A673 (cell line): ENCODE results near the gene GBP1. TPM values are rescaled to one million over a fixed set of nuclear protein-coding genes. Genes with fewer than 3 reads are reported as not detected.

Source experiments
- Bru-seq: library from RNA; stranded (reverse); fragments of 400-500 nt; gene quantifications from one replicate; lab custom pipeline; 2021; lab: Mats Ljungman, UMichigan
- BruChase-seq, 2 experiments: library from RNA; stranded (reverse); fragments of 400-500 nt; gene quantifications; one replicate each; lab custom pipeline; 2021; lab: Mats Ljungman, UMichigan
- BruUV-seq: library from RNA; stranded (reverse); fragments of 400-500 nt; replicated peaks from 2 replicates; lab custom pipeline; 2021; lab: Mats Ljungman, UMichigan
- CTCF ChIA-PET: fragments of 300-600 bp; sonication (Branson Sonifier 250); formaldehyde crosslinking; loops from one replicate; lab custom pipeline; 2022; ENCODE audit warnings: antibody characterized with exemption; lab: Charles Lee
- POLR2A ChIA-PET: fragments of 300-600 bp; sonication (Branson Sonifier 250); formaldehyde crosslinking; loops from one replicate; lab custom pipeline; 2022; ENCODE audit warnings: antibody characterized with exemption; ENCODE audit not compliant: low non-redundant PET; lab: Charles Lee
- DNase-seq: peaks from one replicate; pipeline ENCODE4 v3.0.0-alpha.2; 2015; ENCODE audit warnings: low spot score
- H3K27ac ChIP-seq: fragments of 200-600 bp; sonication (generic); 2 replicates; pipeline ENCODE4 v1.5.1; 2016; ENCODE audit warnings: mixed run types, low read depth, mild to moderate bottlenecking, mixed read lengths, antibody characterized with exemption, low read length; ENCODE audit not compliant: poor library complexity, severe bottlenecking
- H3K27me3 ChIP-seq: fragments of 200-600 bp; sonication (generic); replicated peaks from 2 replicates; pipeline ENCODE4 v1.6.1; 2017; ENCODE audit warnings: mixed run types, low read depth, mild to moderate bottlenecking, mixed read lengths, antibody characterized with exemption, low read length; ENCODE audit not compliant: insufficient read depth, poor library complexity
- H3K36me3 ChIP-seq: fragments of 200-600 bp; sonication (generic); 2 replicates; pipeline ENCODE4 v1.6.1; 2016; ENCODE audit warnings: mixed run types, mild to moderate bottlenecking, mixed read lengths, antibody characterized with exemption, low read length; ENCODE audit not compliant: insufficient read depth, poor library complexity, severe bottlenecking
- H3K4me1 ChIP-seq: fragments of 200-600 bp; sonication (generic); 2 replicates; pipeline ENCODE4 v1.6.1; 2017; ENCODE audit warnings: mixed run types, mild to moderate bottlenecking, mixed read lengths, antibody characterized with exemption, low read length; ENCODE audit not compliant: insufficient read depth, poor library complexity, severe bottlenecking
- H3K4me3 ChIP-seq: fragments of 200-600 bp; sonication (generic); 2 replicates; pipeline ENCODE4 v1.5.1; 2016; ENCODE audit warnings: low read depth, mixed run types, mild to moderate bottlenecking, mixed read lengths, low read length; ENCODE audit not compliant: poor library complexity, severe bottlenecking
- H3K9me3 ChIP-seq: fragments of 200-600 bp; sonication (generic); 2 replicates; pipeline ENCODE4 v1.6.1; 2016; ENCODE audit warnings: mixed run types, low read depth, mild to moderate bottlenecking, mixed read lengths, antibody characterized with exemption, low read length; ENCODE audit not compliant: poor library complexity, severe bottlenecking
- CTCF ChIP-seq: fragments of 300-800, 200-600 bp; sonication (generic); conservative IDR thresholded peaks from 2 replicates; pipeline ENCODE4 v1.5.1; 2017; ENCODE audit warnings: low read depth, mild to moderate bottlenecking, antibody characterized with exemption, low read length, moderate library complexity, mixed read lengths
- EZH2 ChIP-seq: fragments of 200-600 bp; sonication (generic); IDR thresholded peaks from 2 replicates; pipeline ENCODE4 v1.6.1; 2017; ENCODE audit warnings: borderline replicate concordance, low read depth, mild to moderate bottlenecking, mixed read lengths, antibody characterized with exemption, low read length; ENCODE audit not compliant: poor library complexity, severe bottlenecking
- intact Hi-C: fragments of 100-400 bp; cut with micrococcal nuclease; formaldehyde crosslinking; loops from one replicate; pipeline ENCODE4 v1.10.0; 2022; ENCODE audit not compliant: unreplicated experiment
- long read RNA-seq: library from polyadenylated mRNA; stranded (forward); transcript quantifications from one replicate; pipeline ENCODE4 v2.0.0, GENCODE V29; 2022
- total RNA-seq: library from RNA; stranded (reverse); gene quantifications from 2 replicates; pipeline ENCODE4 v1.2.3, GENCODE V29; 2021

GBP1 gene
- total RNA-seq (9.4 and 10.1 TPM in 2 replicates), Bru-seq, nascent RNA (percentile 44 among the genes with signal in this experiment), BruChase-seq, experiment 1, labeled RNA remaining after a 2-hour chase (percentile 42 among the genes with signal in this experiment), BruChase-seq, experiment 2, labeled RNA remaining after a 6-hour chase (percentile 54 among the genes with signal in this experiment)
- long read RNA-seq, transcript GBP1-201 (11 exons, 3,035 nt) = major isoform, 12 of 14 reads
- long read RNA-seq, partial matches to known transcripts = 2 of 14 reads
- long read RNA-seq, other reads (novel, unspliced or antisense) = 0 of 14 reads

GRCh38 chr1:89065079-89065868 lies at the start of gene GBP1:
Gene GBP1 (minus strand): TSS chr1:89065208. CDS start chr1:89063234, 1,974 bp downstream.
- Histone ChIP-seq H3K9me3 (no peaks in the 10 kb centered on the region), H3K27ac (peak within 1 kb of the TSS; percentile 66), H3K36me3 (no peaks in the 10 kb centered on the region), H3K27me3 (no peaks in the 10 kb centered on the region), H3K4me3 (peak within 1 kb of the TSS; percentile 41), H3K4me1 (peaks cover 3% of the 10 kb centered on the region)
- CTCF ChIA-PET = no interaction called here
- no TSS peak for BruUV-seq
- intact Hi-C loops = no loop called here
- POLR2A ChIA-PET = interaction anchor here (0.5 kb wide), 1 partner anchor 566 kb away, joined by 3 read pairs; no protein-coding TSS in a partner anchor
- TF ChIP-seq CTCF = no peak
- no peak for TF ChIP-seq EZH2
- DNase-seq = peak; percentile 47

- no TSS peak for BruUV-seq
- Histone ChIP-seq H3K36me3 (no peaks in the 10 kb centered on the region), H3K4me3 (no peak overlapping the region), H3K4me1 (no peaks in the 10 kb centered on the region), H3K27me3 (no peaks in the 10 kb centered on the region), H3K9me3 (no peaks in the 10 kb centered on the region), H3K27ac (no peak overlapping the region)
- ChIA-PET POLR2A (no interaction called here), CTCF (no interaction called here)
- no peak for TF ChIP-seq EZH2
- intact Hi-C loops = no loop called here
- no peak for DNase-seq
Observed at GRCh38 chr1:89114662-89115061, 49.7 kb upstream of the GBP1 start.

GRCh38 chr1:89112871-89113613 lies 48.0 kb upstream of the GBP1 start:
- Histone ChIP-seq H3K27ac (no peak overlapping the region), H3K9me3 (no peaks in the 10 kb centered on the region), H3K4me3 (no peak overlapping the region), H3K36me3 (no peaks in the 10 kb centered on the region), H3K27me3 (no peaks in the 10 kb centered on the region), H3K4me1 (no peaks in the 10 kb centered on the region)
- POLR2A ChIA-PET = no interaction called here
- TF ChIP-seq CTCF = no peak
- TF ChIP-seq EZH2 = no peak
- BruUV-seq = no TSS peak
- DNase-seq = no peak
- intact Hi-C loops = no loop called here
- CTCF ChIA-PET = no interaction called here
